GM18505 (cell line): Measurements from ENCODE around the gene RTL1.

Experiments used
- ATAC-seq: cut with Tn5 transposase; IDR thresholded peaks from one replicate; pipeline ENCODE4 v1.9.1; 2021; ENCODE audit not compliant: unreplicated experiment
- POLR2A ChIP-seq: IDR thresholded peaks from 4 replicates; pipeline ENCODE4 v1.6.1; 2011; ENCODE audit warnings: borderline replicate concordance; ENCODE audit not compliant: insufficient read depth, insufficient read length; ENCODE audit errors: extremely low read depth

Gene RTL1

GRCh38 chr14:100861937-100862247, 41.6 kb downstream of the RTL1 start:
- ATAC-seq = no peak

GRCh38 chr14:100861188-100861936, 42.2 kb downstream of the RTL1 start:
- no peak for ATAC-seq
- TF ChIP-seq POLR2A = no peak

More at GRCh38 chr14:100861937-100862247, 41.6 kb downstream of the RTL1 start:
- no peak for TF ChIP-seq POLR2A

- no peak for TF ChIP-seq POLR2A
- ATAC-seq = no peak
These were observed 42.9 kb downstream of the RTL1 start for GRCh38 chr14:100860556-100861187.

GRCh38 chr14:100859781-100860180, 43.7 kb downstream of the RTL1 start:
- no peak for ATAC-seq

GRCh38 chr14:100858838-100859220, 44.7 kb downstream of the RTL1 start:
- no peak for ATAC-seq
- no peak for TF ChIP-seq POLR2A

More at GRCh38 chr14:100859781-100860180, 43.7 kb downstream of the RTL1 start:
- no peak for TF ChIP-seq POLR2A

GRCh38 chr14:100857923-100858837, 45.3 kb downstream of the RTL1 start:
- TF ChIP-seq POLR2A = no peak

GRCh38 chr14:100857233-100857922, 46.1 kb downstream of the RTL1 start:
- no peak for TF ChIP-seq POLR2A
- no peak for ATAC-seq

More at GRCh38 chr14:100857923-100858837, 45.3 kb downstream of the RTL1 start:
- ATAC-seq = no peak

GRCh38 chr14:100856056-100856950, 47.2 kb downstream of the RTL1 start:
- ATAC-seq = no peak
- no peak for TF ChIP-seq POLR2A

GRCh38 chr14:100855256-100855930, 48.1 kb downstream of the RTL1 start:
- no peak for ATAC-seq
- TF ChIP-seq POLR2A = no peak

- ATAC-seq = no peak
- TF ChIP-seq POLR2A = no peak
These were observed 49.1 kb downstream of the RTL1 start for GRCh38 chr14:100854435-100854834.

- ATAC-seq = no peak
- TF ChIP-seq POLR2A = no peak
These were observed 51.4 kb downstream of the RTL1 start for GRCh38 chr14:100851946-100852620.
